ENCODE data around the gene EXOSC5. TPM values are rescaled to one million over a fixed set of nuclear protein-coding genes. Genes with fewer than 3 reads are reported as not detected.
A peak's percentile ranks its signal among the peaks of the same experiment; 100 is the strongest.

The EXOSC5 gene
- total RNA-seq, 2 donors from 2014 or later = 15.7 to 23.6 TPM

GRCh38 chr19:41399525-41399924 is 2.4 kb upstream of the EXOSC5 start:
- no peak for DNase-seq
- Mint-ChIP-seq H3K4me3 (no peak overlapping the region), H3K4me1 (peaks cover 11% of the 10 kb centered on the region), H3K36me3 (ENCODE audit: low read depth) (peaks cover 4% of the 10 kb centered on the region), H3K9me3 (no peaks in the 10 kb centered on the region), H3K27me3 (ENCODE audit: insufficient read depth) (no peaks in the 10 kb centered on the region), H3K27ac (no peak overlapping the region)
- H3K36me3 ChIP-seq (ENCODE audit: control insufficient read depth, insufficient read depth, low read length) = no peaks in the 10 kb centered on the region
- peaks cover 2% of the 10 kb centered on the region for H3K4me1 ChIP-seq (ENCODE audit: control insufficient read depth, insufficient read depth, low read length)
- no peak overlapping the region for H3K27ac ChIP-seq (ENCODE audit: low read depth, low read length)
- H3K9me3 ChIP-seq (ENCODE audit: control insufficient read depth, low read length) = no peaks in the 10 kb centered on the region
- no peak overlapping the region for H3K9ac ChIP-seq (ENCODE audit: extremely low read depth, low read length, poor library complexity, severe bottlenecking)
- H3K27me3 ChIP-seq (ENCODE audit: control insufficient read depth, insufficient read depth, low read length, poor library complexity, severe bottlenecking) = no peaks in the 10 kb centered on the region
- TF ChIP-seq CTCF (conservative IDR thresholded peaks at IDR 0.05) = no peak
- 96% methylated on average over 2 of the region's 2 CpGs for whole genome bisulfite sequencing, 2 experiments (ENCODE audit: insufficient coverage in 1 of 2, insufficient read length in 1 of 2)
- H3K4me3 ChIP-seq (ENCODE audit: low read length) = no peak overlapping the region

GRCh38 chr19:41399091-41399490 is 1.9 kb upstream of the EXOSC5 start:
- Histone ChIP-seq H3K27ac (ENCODE audit: low read depth, low read length) (no peak overlapping the region), H3K4me1 (ENCODE audit: control insufficient read depth, insufficient read depth, low read length) (peaks cover 2% of the 10 kb centered on the region), H3K36me3 (ENCODE audit: control insufficient read depth, insufficient read depth, low read length) (no peaks in the 10 kb centered on the region), H3K4me3 (ENCODE audit: low read length) (peak overlapping the region; percentile 98), H3K9me3 (ENCODE audit: control insufficient read depth, low read length) (no peaks in the 10 kb centered on the region), H3K27me3 (ENCODE audit: control insufficient read depth, insufficient read depth, low read length, poor library complexity, severe bottlenecking) (no peaks in the 10 kb centered on the region), H3K9ac (ENCODE audit: extremely low read depth, low read length, poor library complexity, severe bottlenecking) (peak overlapping the region; percentile 98)
- Mint-ChIP-seq H3K4me1 (peaks cover 11% of the 10 kb centered on the region), H3K36me3 (ENCODE audit: low read depth) (peaks cover 4% of the 10 kb centered on the region), H3K27ac (peak overlapping the region; percentile 77), H3K27me3 (ENCODE audit: insufficient read depth) (no peaks in the 10 kb centered on the region), H3K4me3 (peak overlapping the region; percentile 97), H3K9me3 (no peaks in the 10 kb centered on the region)
- DNase-seq = no peak
- WGBS, 2 experiments (ENCODE audit: insufficient coverage in 1 of 2, insufficient read length in 1 of 2) = 93 to 100% methylated on average over 3 of the region's 3 CpGs
- TF ChIP-seq CTCF (conservative IDR thresholded peaks at IDR 0.05) = no peak

GRCh38 chr19:41398598-41398997 is 1.4 kb upstream of the EXOSC5 start:
- no peaks in the 10 kb centered on the region for H3K9me3 Mint-ChIP-seq
- peaks cover 4% of the 10 kb centered on the region for H3K36me3 Mint-ChIP-seq (ENCODE audit: low read depth)
- Histone ChIP-seq H3K27ac (ENCODE audit: low read depth, low read length) (no peak overlapping the region), H3K27me3 (ENCODE audit: control insufficient read depth, insufficient read depth, low read length, poor library complexity, severe bottlenecking) (no peaks in the 10 kb centered on the region), H3K9ac (ENCODE audit: extremely low read depth, low read length, poor library complexity, severe bottlenecking) (peak overlapping the region; percentile 98), H3K4me1 (ENCODE audit: control insufficient read depth, insufficient read depth, low read length) (peaks cover 2% of the 10 kb centered on the region), H3K36me3 (ENCODE audit: control insufficient read depth, insufficient read depth, low read length) (no peaks in the 10 kb centered on the region), H3K4me3 (ENCODE audit: low read length) (peak overlapping the region; percentile 98), H3K9me3 (ENCODE audit: control insufficient read depth, low read length) (no peaks in the 10 kb centered on the region)
- peak overlapping the region; percentile 97 for H3K4me3 Mint-ChIP-seq
- no peaks in the 10 kb centered on the region for H3K27me3 Mint-ChIP-seq (ENCODE audit: insufficient read depth)
- H3K27ac Mint-ChIP-seq = peak overlapping the region; percentile 77
- H3K4me1 Mint-ChIP-seq = peaks cover 11% of the 10 kb centered on the region
- TF ChIP-seq CTCF (conservative IDR thresholded peaks at IDR 0.05) = no peak
- WGBS, 2 experiments (ENCODE audit: insufficient coverage in 1 of 2, insufficient read length in 1 of 2) = 90% methylated on average over 3 of the region's 3 CpGs
- no peak for DNase-seq
